Measurements from ENCODE around the gene LURAP1L.

The LURAP1L gene

DNA sequence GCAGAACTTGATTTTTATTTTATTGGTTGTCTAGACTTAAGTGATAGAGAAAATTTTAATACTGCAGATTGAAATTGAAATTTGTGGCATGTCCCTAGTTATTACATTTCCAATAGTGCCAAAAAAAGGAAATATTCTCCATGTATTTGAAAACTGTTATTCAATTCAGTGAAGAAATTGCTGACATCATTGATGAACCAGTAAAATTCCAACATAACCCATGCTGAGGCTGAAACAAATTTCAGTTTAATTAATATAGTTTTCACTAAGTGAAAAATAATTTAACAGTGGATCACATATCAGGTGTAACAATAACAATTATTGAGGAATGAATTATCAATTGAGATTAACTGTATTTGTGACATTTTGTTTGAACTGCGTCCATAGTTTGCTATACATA lies 38.7 kb downstream of the LURAP1L start:
- TF ChIP-seq, protein P1, sequence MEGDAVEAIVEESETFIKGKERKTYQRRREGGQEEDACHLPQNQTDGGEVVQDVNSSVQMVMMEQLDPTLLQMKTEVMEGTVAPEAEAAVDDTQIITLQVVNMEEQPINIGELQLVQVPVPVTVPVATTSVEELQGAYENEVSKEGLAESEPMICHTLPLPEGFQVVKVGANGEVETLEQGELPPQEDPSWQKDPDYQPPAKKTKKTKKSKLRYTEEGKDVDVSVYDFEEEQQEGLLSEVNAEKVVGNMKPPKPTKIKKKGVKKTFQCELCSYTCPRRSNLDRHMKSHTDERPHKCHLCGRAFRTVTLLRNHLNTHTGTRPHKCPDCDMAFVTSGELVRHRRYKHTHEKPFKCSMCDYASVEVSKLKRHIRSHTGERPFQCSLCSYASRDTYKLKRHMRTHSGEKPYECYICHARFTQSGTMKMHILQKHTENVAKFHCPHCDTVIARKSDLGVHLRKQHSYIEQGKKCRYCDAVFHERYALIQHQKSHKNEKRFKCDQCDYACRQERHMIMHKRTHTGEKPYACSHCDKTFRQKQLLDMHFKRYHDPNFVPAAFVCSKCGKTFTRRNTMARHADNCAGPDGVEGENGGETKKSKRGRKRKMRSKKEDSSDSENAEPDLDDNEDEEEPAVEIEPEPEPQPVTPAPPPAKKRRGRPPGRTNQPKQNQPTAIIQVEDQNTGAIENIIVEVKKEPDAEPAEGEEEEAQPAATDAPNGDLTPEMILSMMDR (IDR thresholded peaks at IDR 0.05; ENCODE audit: borderline replicate concordance, control extremely low read depth, extremely low read depth, insufficient read depth, missing control alignments): no peak
- DNase-seq (ENCODE audit: low spot score): no peak
- in situ Hi-C loops (cut with MboI; ENCODE audit: low sequenced_read_pairs, unreplicated experiment): no loop called here

DNA sequence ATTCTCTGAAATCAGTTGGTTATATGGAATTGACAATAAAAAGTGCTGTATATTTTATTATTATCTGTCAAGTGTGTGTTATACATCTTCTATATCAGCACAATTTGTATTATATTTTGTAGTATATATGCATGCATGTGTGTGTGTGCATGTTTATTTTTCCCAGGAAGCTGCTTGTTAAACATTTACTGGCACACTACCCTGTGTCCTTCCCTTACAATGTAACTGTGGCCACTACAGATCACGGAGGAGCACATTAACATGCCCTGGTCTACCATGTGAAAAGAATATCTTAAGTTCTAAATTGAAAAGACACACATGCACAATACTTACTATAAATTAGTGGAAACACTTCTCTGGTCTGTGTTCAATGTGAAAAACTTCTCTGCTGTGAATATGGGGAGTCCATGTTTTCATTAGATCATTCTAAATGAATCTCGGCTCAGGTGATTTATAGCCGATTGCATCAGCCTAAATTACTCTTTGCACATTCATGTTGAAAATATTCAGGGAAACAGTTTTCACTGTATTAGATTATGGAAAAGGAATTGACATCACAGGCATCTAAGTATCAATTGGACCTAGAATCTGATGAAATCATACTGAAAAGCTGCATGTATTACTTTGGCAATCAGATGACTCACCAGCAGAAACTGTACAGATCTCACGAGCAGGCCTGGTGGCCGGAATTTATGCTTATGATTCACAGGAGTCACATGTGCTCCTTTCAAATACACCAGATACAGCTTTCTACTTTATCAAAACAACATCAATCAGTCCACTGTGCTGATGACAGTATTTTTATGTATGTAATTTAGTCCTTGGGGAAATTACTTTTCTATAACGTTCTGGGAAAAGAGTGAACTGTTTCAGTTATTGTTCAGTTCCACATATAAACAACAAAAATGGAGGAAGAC lies 39.4 kb downstream of the LURAP1L start:
- in situ Hi-C loops (cut with MboI; ENCODE audit: low sequenced_read_pairs, unreplicated experiment): no loop called here
- TF ChIP-seq, protein P1 (IDR thresholded peaks at IDR 0.05; ENCODE audit: borderline replicate concordance, control extremely low read depth, extremely low read depth, insufficient read depth, missing control alignments): no peak
- DNase-seq (ENCODE audit: low spot score): no peak

DNA sequence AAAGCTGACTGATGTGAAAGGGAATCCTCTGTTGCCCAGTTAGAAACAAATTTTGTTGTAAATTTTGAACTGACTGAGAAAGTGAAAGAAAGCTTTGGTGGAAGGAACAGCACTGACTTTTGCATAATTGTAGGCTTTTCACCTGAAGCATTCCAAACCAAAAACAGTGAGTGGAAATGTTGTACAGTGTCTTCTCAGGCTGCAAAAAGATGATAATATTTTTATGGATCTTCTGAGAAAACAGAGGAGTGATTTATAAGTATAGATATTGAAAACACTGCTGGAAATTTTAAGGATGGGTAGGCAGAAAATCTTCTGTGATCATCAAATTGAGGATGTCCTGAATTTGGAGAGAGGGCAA lies 40.0 kb downstream of the LURAP1L start:
- DNase-seq (ENCODE audit: low spot score): no peak
- TF ChIP-seq, protein P1 (IDR thresholded peaks at IDR 0.05; ENCODE audit: borderline replicate concordance, control extremely low read depth, extremely low read depth, insufficient read depth, missing control alignments): no peak
- in situ Hi-C loops (cut with MboI; ENCODE audit: low sequenced_read_pairs, unreplicated experiment): no loop called here

DNA sequence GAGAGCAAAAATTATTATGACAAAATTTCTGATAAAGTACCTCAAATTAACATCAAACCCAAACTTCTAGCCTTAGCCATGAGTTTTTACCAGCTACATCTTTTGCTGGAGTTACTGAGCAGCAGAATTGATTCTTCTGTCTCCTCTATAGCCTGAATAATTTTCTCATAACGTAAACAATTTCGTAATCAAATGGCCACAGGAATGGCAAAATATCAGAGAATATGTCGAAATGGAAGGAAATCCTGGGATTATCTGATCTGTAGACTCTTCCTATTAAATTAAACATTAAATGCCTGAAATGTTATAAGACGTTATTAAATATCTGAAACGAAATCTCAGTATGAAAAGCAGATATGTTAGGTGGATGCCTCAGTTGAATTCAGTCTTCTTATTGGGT lies 41.1 kb downstream of the LURAP1L start:
- no peak for DNase-seq (ENCODE audit: low spot score)
- TF ChIP-seq, protein P1 (IDR thresholded peaks at IDR 0.05; ENCODE audit: borderline replicate concordance, control extremely low read depth, extremely low read depth, insufficient read depth, missing control alignments): no peak
- in situ Hi-C loops (cut with MboI; ENCODE audit: low sequenced_read_pairs, unreplicated experiment): no loop called here

DNA sequence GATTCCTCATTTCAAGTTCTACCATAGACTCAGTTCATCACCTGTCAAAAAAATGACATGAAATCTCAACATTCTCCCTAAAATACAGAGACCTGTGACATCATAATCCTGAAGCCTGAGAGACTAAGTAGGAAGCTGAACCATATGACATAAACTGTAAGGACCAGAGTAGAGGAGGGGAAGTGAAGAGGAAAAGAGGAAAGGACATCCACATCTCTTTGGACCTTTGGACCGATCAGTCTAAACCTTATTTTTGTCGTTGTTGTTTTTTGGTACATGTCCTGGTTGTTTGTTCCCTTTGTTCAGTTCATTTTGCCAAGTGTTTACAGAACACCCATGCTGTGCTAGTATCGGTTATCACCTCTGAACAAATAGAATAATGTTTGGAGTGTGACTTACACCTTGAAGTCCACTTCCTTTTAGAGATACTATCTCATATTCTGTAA lies 41.9 kb downstream of the LURAP1L start:
- no peak for DNase-seq (ENCODE audit: low spot score)

DNA sequence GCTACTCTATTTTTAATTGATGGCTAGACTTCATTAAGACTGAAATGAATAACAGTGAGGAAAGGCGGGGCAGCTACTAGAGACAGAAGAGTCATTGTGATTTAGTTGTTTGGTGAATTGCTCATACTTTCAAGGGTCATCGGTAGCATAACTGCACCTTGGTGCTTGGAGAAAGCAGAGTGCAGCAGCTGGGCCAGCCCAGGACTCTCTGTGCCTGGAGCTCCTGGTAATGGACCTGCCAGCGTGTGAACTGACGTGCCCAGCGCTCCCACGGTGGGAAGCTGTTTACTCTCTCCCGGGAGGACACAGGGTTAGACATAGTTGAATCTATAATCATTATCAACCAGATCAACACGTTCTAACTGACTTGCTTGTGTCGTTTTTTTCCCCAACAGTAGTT lies 42.9 kb downstream of the LURAP1L start:
- in situ Hi-C loops (cut with MboI; ENCODE audit: low sequenced_read_pairs, unreplicated experiment): no loop called here
- TF ChIP-seq, protein P1 (IDR thresholded peaks at IDR 0.05; ENCODE audit: borderline replicate concordance, control extremely low read depth, extremely low read depth, insufficient read depth, missing control alignments): no peak
- DNase-seq (ENCODE audit: low spot score): no peak

More for the DNA sequence above, 41.9 kb downstream of the LURAP1L start:
- in situ Hi-C loops (cut with MboI; ENCODE audit: low sequenced_read_pairs, unreplicated experiment): no loop called here
- TF ChIP-seq, protein P1 (IDR thresholded peaks at IDR 0.05; ENCODE audit: borderline replicate concordance, control extremely low read depth, extremely low read depth, insufficient read depth, missing control alignments): no peak
